Activated CD4-positive, alpha-beta memory T cell treated with anti-CD3 and anti-CD28 coated beads, Interleukin-2, amount 10 ng/mL, durations not matched to agents 7 days and 5 days (primary cell): ENCODE data around the gene ZNF680. TPM values are rescaled to one million over a fixed set of nuclear protein-coding genes. Genes with fewer than 3 reads are reported as not detected.

Experiments used
- CTCF ChIA-PET: fragments of 350-600 bp; sonication (Branson Sonifier 250); formaldehyde crosslinking; loops from one replicate; lab custom pipeline; 2021; ENCODE audit warnings: antibody characterized with exemption, inconsistent platforms; lab: Charles Lee
- POLR2A ChIA-PET: fragments of 350-600 bp; sonication (Branson Sonifier 250); formaldehyde crosslinking; loops from one replicate; lab custom pipeline; 2021; ENCODE audit warnings: antibody characterized with exemption; lab: Charles Lee
- DNase-seq: peaks from one replicate; pipeline ENCODE4 v3.0.0-alpha.2; 2020
- H3K27ac Mint-ChIP-seq: one replicate; pipeline ENCODE4 v1.8.0; 2021; ENCODE audit warnings: mild to moderate bottlenecking, mixed read lengths
- H3K27me3 Mint-ChIP-seq: one replicate; pipeline ENCODE4 v1.8.0; 2021; ENCODE audit warnings: mixed read lengths
- H3K36me3 Mint-ChIP-seq: one replicate; pipeline ENCODE4 v1.8.0; 2021; ENCODE audit warnings: low read depth, mixed read lengths
- H3K4me1 Mint-ChIP-seq: one replicate; pipeline ENCODE4 v1.8.0; 2021; ENCODE audit warnings: mixed read lengths
- H3K4me3 Mint-ChIP-seq: one replicate; pipeline ENCODE4 v1.8.0; 2021; ENCODE audit warnings: mild to moderate bottlenecking, mixed read lengths
- H3K9me3 Mint-ChIP-seq: one replicate; pipeline ENCODE4 v1.8.0; 2021; ENCODE audit warnings: mixed read lengths
- total RNA-seq, 2 experiments: library from RNA; stranded (reverse); gene quantifications; one replicate each; pipeline ENCODE4 v1.2.3, GENCODE V29; 2021

Gene ZNF680
- total RNA-seq, result 10 to 100 TPM; 12.8 to 13.0 TPM

DNA sequence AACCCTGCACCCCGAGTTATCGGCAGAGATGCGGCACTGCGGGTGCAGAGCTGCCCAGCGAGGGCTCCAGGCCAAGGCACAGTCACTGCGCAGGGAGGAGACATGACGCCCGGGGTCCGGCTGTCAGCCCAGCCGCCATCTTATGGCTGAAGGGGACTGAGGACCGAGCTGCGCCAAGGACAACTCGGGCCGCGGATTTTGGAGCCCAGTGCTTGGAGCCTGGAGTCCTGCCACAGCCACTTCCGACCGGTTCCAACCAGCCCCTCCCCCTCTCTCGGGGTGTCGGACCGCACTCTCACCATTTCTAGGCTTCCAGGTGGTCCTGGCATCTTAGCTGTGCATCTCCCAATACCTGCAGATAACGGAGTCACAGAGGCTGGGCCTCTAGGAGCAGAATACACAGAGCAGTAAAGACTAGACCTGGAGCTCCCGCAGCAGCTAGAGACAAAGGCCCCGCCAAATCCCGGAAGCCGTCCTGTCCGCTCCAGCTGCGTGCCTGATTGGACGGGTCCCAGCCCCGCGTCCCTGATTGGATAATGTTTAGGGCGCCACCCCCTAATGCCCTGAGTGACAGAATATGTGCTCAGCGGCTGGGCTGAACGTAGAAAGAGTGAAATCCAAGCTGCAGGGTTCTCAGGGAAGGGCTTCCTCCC is at the start of gene ZNF680:
Gene ZNF680, minus strand, starts transcription at position 446 of the 653 bp plus-strand sequence. Its CDS starts 117 bp downstream, at position 329.
- peak; percentile 92 for DNase-seq
- Mint-ChIP-seq H3K4me1 (peaks cover 20% of the 10 kb centered on the region), H3K27ac (peak within 1 kb of the TSS; percentile 94), H3K9me3 (peaks cover 32% of the 10 kb centered on the region), H3K36me3 (peaks cover 40% of the 10 kb centered on the region), H3K4me3 (peak within 1 kb of the TSS; percentile 99), H3K27me3 (no peaks in the 10 kb centered on the region)
- ChIA-PET POLR2A (interaction anchor here (0.6 to 2.5 kb wide), 14 partner anchors 11 to 637 kb away, joined by 3 to 32 read pairs (median 7); partner anchors contain the start of genes ERV3-1, ZNF107, ZNF138 and ZNF273), CTCF (interaction anchor here (0.9 to 1.0 kb wide), 2 partner anchors 256 to 637 kb away, joined by 3 to 6 read pairs; no protein-coding TSS in a partner anchor)

DNA sequence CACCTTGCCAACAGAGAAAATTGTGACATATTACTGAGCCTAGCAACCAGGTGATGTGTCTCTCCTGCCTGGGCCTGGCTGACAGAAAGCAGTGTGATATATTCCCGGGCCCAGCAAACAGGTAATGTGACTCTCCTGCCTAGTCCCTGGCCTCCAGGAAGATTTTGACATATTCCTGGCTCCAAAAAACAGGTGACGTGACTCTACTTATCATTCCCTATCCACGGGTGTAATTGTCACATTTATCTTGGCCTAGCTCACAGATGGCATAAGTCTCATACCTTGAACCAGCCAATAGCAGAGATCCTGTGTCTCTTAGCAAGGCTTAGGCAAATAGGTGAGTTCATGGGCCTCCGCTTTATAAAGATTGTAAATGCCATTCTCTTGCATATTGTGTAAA is 49.6 kb upstream of the ZNF680 start:
- H3K4me1 Mint-ChIP-seq, result no peaks in the 10 kb centered on the region
- H3K27me3 Mint-ChIP-seq, result no peaks in the 10 kb centered on the region
- POLR2A ChIA-PET, result no interaction called here
- no peak for DNase-seq
- CTCF ChIA-PET, result no interaction called here
- H3K36me3 Mint-ChIP-seq, result no peaks in the 10 kb centered on the region
- peaks cover 27% of the 10 kb centered on the region for H3K9me3 Mint-ChIP-seq
- H3K4me3 Mint-ChIP-seq, result no peak overlapping the region
- H3K27ac Mint-ChIP-seq, result no peak overlapping the region

- Mint-ChIP-seq H3K36me3 (no peaks in the 10 kb centered on the region), H3K27ac (no peak overlapping the region), H3K9me3 (peaks cover 24% of the 10 kb centered on the region), H3K27me3 (no peaks in the 10 kb centered on the region), H3K4me1 (no peaks in the 10 kb centered on the region), H3K4me3 (no peak overlapping the region)
- CTCF ChIA-PET, result no interaction called here
- POLR2A ChIA-PET, result no interaction called here
- no peak for DNase-seq
Observed at GRCh38 chr7:64611717-64612116, 48.8 kb upstream of the ZNF680 start.

DNA sequence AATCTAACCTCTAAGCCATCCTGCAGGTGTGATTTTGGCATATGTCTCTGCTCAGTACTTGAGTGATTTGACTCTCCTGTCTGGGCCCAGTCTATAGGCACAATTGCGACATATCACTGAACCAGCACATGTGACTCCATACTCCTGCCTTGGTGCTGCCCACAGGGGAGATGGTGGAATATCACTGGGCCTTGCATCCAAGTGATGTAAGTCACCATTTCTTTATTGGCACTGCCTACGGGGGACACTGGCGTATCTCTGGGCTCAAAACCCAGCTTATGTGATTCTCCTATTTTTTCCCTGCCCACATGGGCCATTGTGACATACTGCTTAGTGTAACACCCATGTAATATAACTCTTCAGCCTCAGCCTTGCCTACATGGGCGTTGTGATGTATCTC is 48.1 kb upstream of the ZNF680 start:
- no peaks in the 10 kb centered on the region for H3K27me3 Mint-ChIP-seq
- ChIA-PET CTCF (no interaction called here), POLR2A (no interaction called here)
- peaks cover 21% of the 10 kb centered on the region for H3K9me3 Mint-ChIP-seq
- H3K4me1 Mint-ChIP-seq, result no peaks in the 10 kb centered on the region
- H3K36me3 Mint-ChIP-seq, result no peaks in the 10 kb centered on the region
- no peak overlapping the region for H3K4me3 Mint-ChIP-seq
- H3K27ac Mint-ChIP-seq, result no peak overlapping the region
- DNase-seq, result no peak

- peaks cover 29% of the 10 kb centered on the region for H3K9me3 Mint-ChIP-seq
- DNase-seq, result no peak
- ChIA-PET POLR2A (no interaction called here), CTCF (no interaction called here)
- H3K27me3 Mint-ChIP-seq, result no peaks in the 10 kb centered on the region
- no peaks in the 10 kb centered on the region for H3K4me1 Mint-ChIP-seq
- no peaks in the 10 kb centered on the region for H3K36me3 Mint-ChIP-seq
- H3K4me3 Mint-ChIP-seq, result no peak overlapping the region
- no peak overlapping the region for H3K27ac Mint-ChIP-seq
Observed at GRCh38 chr7:64608116-64608910, 45.4 kb upstream of the ZNF680 start.

DNA sequence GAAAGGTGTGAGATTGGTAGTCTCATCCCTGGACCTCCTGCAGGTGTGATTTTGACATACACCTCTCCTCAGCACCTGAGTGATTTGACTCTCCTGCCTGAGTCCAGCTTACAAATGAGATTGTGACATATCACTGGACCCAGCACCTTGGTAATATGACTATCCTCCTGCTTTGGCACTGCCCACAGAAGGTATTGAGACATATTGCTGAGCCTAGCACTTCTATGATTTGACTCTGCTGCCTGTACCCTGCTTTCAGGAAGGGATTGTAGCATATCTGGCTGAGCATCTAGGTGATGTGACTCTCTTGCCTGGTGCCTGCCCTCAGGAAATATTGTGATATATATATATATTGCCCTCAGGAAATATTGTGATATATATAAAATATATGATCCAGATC is 43.5 kb upstream of the ZNF680 start:
- POLR2A ChIA-PET, result no interaction called here
- CTCF ChIA-PET, result no interaction called here

DNA sequence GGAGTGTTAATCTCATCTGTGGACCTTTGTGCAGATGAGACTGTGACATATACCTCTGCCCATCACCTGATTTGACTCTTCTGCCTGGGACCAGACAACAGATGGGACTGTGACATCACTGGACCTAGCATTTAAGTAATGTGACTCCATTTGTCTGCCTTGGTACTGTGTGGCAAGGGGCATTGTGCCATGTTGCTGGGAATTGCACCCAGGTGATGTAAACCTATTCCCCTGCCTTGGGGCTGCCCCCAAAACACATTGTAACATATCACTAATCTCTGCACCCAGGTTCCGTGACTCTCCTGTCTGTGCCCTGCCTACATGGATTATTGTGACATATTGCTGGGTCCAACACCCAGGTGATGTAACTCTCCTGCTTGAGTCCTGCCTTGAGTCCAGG is 40.4 kb upstream of the ZNF680 start:
- no peak for DNase-seq
- POLR2A ChIA-PET, result no interaction called here
- Mint-ChIP-seq H3K27me3 (no peaks in the 10 kb centered on the region), H3K9me3 (peaks cover 25% of the 10 kb centered on the region), H3K4me3 (no peak overlapping the region), H3K36me3 (no peaks in the 10 kb centered on the region), H3K27ac (no peak overlapping the region), H3K4me1 (no peaks in the 10 kb centered on the region)
- CTCF ChIA-PET, result no interaction called here

More for the DNA sequence above, 43.5 kb upstream of the ZNF680 start:
- Mint-ChIP-seq H3K4me3 (no peak overlapping the region), H3K27me3 (no peaks in the 10 kb centered on the region), H3K4me1 (no peaks in the 10 kb centered on the region), H3K36me3 (no peaks in the 10 kb centered on the region), H3K27ac (no peak overlapping the region), H3K9me3 (peaks cover 30% of the 10 kb centered on the region)
- no peak for DNase-seq

GRCh38 chr7:64602518-64602917 is 39.6 kb upstream of the ZNF680 start:
- Mint-ChIP-seq H3K27me3 (no peaks in the 10 kb centered on the region), H3K4me1 (no peaks in the 10 kb centered on the region), H3K4me3 (no peak overlapping the region), H3K9me3 (peaks cover 25% of the 10 kb centered on the region), H3K27ac (no peak overlapping the region), H3K36me3 (no peaks in the 10 kb centered on the region)
- no peak for DNase-seq
- CTCF ChIA-PET, result no interaction called here
- POLR2A ChIA-PET, result no interaction called here

- Mint-ChIP-seq H3K4me1 (no peaks in the 10 kb centered on the region), H3K4me3 (no peak overlapping the region), H3K9me3 (peaks cover 25% of the 10 kb centered on the region), H3K36me3 (no peaks in the 10 kb centered on the region), H3K27me3 (no peaks in the 10 kb centered on the region), H3K27ac (no peak overlapping the region)
- CTCF ChIA-PET, result interaction anchor here (0.6 kb wide), 1 partner anchor 279 kb away, joined by 3 read pairs; no protein-coding TSS in a partner anchor
- no peak for DNase-seq
- POLR2A ChIA-PET, result no interaction called here
Observed at GRCh38 chr7:64602086-64602485, 39.2 kb upstream of the ZNF680 start.

DNA sequence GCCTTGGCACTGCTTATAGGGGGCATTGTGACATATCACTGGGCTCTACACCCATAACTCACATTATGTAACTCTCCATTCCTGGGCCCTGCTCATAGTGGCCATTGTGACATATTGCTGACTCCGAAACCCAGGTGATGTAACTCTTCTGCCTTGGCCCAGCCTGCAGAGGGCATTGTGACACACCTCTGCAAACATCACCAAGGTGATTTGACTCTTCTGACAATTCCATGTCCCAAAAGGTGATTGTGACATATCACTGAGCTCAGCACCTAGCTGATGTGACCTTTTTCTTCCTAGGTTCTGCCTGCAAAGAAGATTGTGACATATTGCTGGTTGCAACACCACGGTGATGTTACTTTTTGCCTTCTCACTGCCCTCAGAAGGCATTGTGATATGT is 36.5 kb upstream of the ZNF680 start:
- Mint-ChIP-seq H3K36me3 (no peaks in the 10 kb centered on the region), H3K9me3 (peaks cover 18% of the 10 kb centered on the region), H3K27me3 (no peaks in the 10 kb centered on the region), H3K4me3 (no peak overlapping the region), H3K4me1 (no peaks in the 10 kb centered on the region), H3K27ac (no peak overlapping the region)
- CTCF ChIA-PET, result no interaction called here
- DNase-seq, result no peak
- POLR2A ChIA-PET, result no interaction called here

DNA sequence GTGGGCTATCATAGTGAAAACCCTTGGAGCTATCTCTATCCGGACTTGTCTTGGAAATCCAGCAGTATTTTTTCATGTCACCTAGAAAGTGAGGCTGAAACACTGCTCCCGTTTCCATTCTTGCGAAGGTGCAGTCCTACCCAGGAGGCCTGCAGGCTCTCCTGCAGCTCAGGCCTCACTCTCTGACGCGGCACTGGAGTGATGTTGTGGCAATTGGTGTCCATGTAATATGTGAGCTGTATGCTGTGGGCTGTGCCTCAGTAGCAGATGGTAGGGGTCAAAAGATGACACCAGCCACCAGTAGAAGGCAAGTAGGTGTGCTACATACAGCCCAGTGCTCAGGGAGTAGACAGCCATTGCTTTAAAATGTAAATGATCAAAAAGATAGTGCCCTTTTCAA is 28.1 kb upstream of the ZNF680 start:
- POLR2A ChIA-PET, result no interaction called here
- no peaks in the 10 kb centered on the region for H3K36me3 Mint-ChIP-seq

DNA sequence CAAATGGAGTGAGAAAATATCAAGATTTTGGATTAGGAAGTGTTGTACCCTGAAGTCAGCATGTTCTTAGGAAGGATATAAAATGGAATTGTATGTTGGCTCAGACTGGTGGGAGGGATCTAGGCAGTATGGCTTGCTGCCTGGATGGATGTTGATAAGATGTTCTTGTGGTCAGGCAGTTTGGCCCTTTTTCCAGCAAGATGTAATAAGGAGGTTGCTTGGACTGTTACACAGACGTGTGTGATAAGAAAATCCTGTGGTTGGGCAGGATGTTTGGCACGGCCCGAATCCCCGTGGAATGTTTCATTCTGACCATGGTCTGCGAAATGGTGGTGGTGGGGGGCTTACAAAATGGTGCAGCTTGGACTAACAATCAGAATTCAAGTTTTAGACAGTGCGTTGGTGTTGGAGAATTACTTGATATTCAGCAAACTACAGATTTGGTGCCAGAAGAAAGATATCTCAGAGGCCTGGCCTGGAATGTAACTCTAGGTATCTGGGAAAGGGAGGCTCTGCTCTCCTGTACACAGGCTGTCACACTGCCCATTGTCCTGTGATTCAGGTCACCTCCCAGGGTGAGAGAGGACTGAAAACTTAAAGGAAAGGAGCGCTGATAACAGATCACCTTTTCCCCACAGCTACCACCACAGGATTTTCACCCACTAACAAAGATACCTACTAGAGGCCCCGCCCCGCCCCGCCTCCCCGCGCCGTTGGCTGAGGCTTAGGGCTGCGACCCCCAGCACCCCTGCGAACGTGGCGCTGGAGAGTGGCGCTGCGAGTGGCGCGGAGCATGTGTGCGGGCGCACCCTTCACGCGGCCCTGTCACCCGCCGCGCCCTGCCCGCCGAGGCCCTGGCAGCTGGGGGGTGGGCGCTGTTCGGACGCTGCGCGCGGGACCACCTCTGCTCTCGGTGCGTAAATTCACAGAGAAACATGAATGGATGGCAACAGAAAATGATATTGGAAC is 19.3 kb upstream of the ZNF680 start:
- POLR2A ChIA-PET, result no interaction called here
- Mint-ChIP-seq H3K4me3 (no peak overlapping the region), H3K27ac (no peak overlapping the region), H3K36me3 (no peaks in the 10 kb centered on the region), H3K4me1 (no peaks in the 10 kb centered on the region), H3K27me3 (no peaks in the 10 kb centered on the region), H3K9me3 (peaks cover 26% of the 10 kb centered on the region)
- CTCF ChIA-PET, result no interaction called here
- no peak for DNase-seq

More for the DNA sequence above, 28.1 kb upstream of the ZNF680 start:
- no peaks in the 10 kb centered on the region for H3K27me3 Mint-ChIP-seq
- no peak for DNase-seq
- CTCF ChIA-PET, result no interaction called here
- H3K9me3 Mint-ChIP-seq, result peaks cover 17% of the 10 kb centered on the region
- no peaks in the 10 kb centered on the region for H3K4me1 Mint-ChIP-seq
- no peak overlapping the region for H3K27ac Mint-ChIP-seq
- no peak overlapping the region for H3K4me3 Mint-ChIP-seq

DNA sequence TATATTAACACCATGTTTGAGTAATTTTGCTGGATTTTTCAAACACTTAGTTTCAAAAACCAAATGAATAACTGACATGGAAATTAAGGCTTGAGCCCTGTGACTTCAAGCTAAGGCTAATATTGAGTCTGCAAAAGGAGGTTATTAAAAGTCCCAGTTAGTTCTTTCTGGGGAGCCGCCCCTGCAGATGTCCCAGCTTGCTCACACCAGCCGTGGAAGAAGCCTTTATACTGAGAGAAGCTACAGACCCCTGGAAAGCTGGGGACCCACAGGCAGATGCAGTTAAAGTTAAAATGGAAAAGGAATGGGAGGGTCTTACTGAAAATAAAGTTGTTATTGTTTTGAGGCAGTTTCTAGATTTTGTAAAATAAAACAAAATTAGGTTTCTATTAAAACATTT is 18.5 kb upstream of the ZNF680 start:
- no peak overlapping the region for H3K27ac Mint-ChIP-seq
- no peak for DNase-seq
- no peaks in the 10 kb centered on the region for H3K4me1 Mint-ChIP-seq
- CTCF ChIA-PET, result no interaction called here
- H3K36me3 Mint-ChIP-seq, result no peaks in the 10 kb centered on the region
- POLR2A ChIA-PET, result no interaction called here
- no peaks in the 10 kb centered on the region for H3K27me3 Mint-ChIP-seq
- no peak overlapping the region for H3K4me3 Mint-ChIP-seq
- H3K9me3 Mint-ChIP-seq, result peaks cover 23% of the 10 kb centered on the region
